SK-N-SH (cell line): Measurements from ENCODE around the gene GSTM2. TPM values are rescaled to one million over a fixed set of nuclear protein-coding genes. Genes with fewer than 3 reads are reported as not detected.

Source experiments
- CTCF ChIA-PET: fragments of 300-600, 350-600 bp; formaldehyde crosslinking; extraction: SDS; loops from one replicate; lab custom pipeline; 2021; lab: Yijun Ruan, JAX
- POLR2A ChIA-PET: fragments of 350-600 bp; sonication (Branson Sonifier 250); formaldehyde crosslinking; extraction: SDS; loops from one replicate; lab custom pipeline; 2020; ENCODE audit warnings: antibody characterized with exemption, inconsistent platforms; lab: Yijun Ruan, JAX
- DNase-seq: peaks from one replicate; pipeline ENCODE4 v3.0.0; 2012
- H2AFZ ChIP-seq: fragments of 200-600 bp; sonication (generic); 2 replicates; pipeline ENCODE4 v1.8.1; 2016; ENCODE audit warnings: antibody characterized with exemption, mild to moderate bottlenecking, low read depth
- H3F3A ChIP-seq: fragments of 200-600 bp; sonication (generic); replicated peaks from 2 replicates; pipeline ENCODE3; 2016; ENCODE audit warnings: antibody characterized with exemption, mild to moderate bottlenecking; ENCODE audit not compliant: insufficient read depth
- H3K27ac ChIP-seq, 2 experiments: fragments of 200-500 bp in 1 of 2; fragments of 200-600 bp in 1 of 2; sonication (Bioruptor generic) in 1 of 2; sonication (generic), shearing (Covaris generic) in 1 of 2; 2 replicates each; pipeline versions ENCODE4 v1.5.1 to v1.6.1; 2014 to 2016; ENCODE audit warnings: low read depth in 2 of 2, inconsistent platforms in 1 of 2, low read length in 1 of 2, mild to moderate bottlenecking in 1 of 2, mixed read lengths in 1 of 2
- H3K27me3 ChIP-seq: fragments of 200-600 bp; sonication (generic), shearing (Covaris generic); 2 replicates; pipeline ENCODE4 v1.6.1; 2016; ENCODE audit warnings: mixed run types; ENCODE audit not compliant: insufficient read depth
- H3K36me3 ChIP-seq, 2 experiments: fragments of 200-500 bp in 1 of 2; fragments of 200-600 bp in 1 of 2; sonication (Bioruptor generic) in 1 of 2; sonication (generic) in 1 of 2; replicated peaks in 1 of 2; 2 replicates each; pipeline versions ENCODE3 to v1.5.1; 2014 to 2016; ENCODE audit warnings: low read length in 1 of 2, mild to moderate bottlenecking in 1 of 2; ENCODE audit not compliant: insufficient read depth in 2 of 2, control insufficient read depth in 1 of 2
- H3K4me1 ChIP-seq, 2 experiments: fragments of 200-500 bp in 1 of 2; fragments of 200-600 bp in 1 of 2; sonication (Bioruptor generic) in 1 of 2; sonication (generic), shearing (Covaris generic) in 1 of 2; 2 replicates each; pipeline versions ENCODE4 v1.5.1 to v1.6.1; 2014 to 2016; ENCODE audit warnings: low read depth in 1 of 2, low read length in 1 of 2, mixed run types in 1 of 2; ENCODE audit not compliant: insufficient read depth in 2 of 2, control insufficient read depth in 1 of 2
- H3K4me2 ChIP-seq: fragments of 200-600 bp; sonication (generic), shearing (Covaris generic); 2 replicates; pipeline ENCODE4 v1.6.1; 2017; ENCODE audit warnings: mixed run types
- H3K4me3 ChIP-seq, 2 experiments: fragments of 200-500 bp in 1 of 2; fragments of 200-600 bp in 1 of 2; sonication (Bioruptor generic) in 1 of 2; sonication (generic), shearing (Covaris generic) in 1 of 2; 2 replicates each; pipeline versions ENCODE4 v1.5.1 to v1.8.1; 2014 to 2016; ENCODE audit warnings: low read depth in 2 of 2, inconsistent platforms in 1 of 2, low read length in 1 of 2, mild to moderate bottlenecking in 1 of 2, mixed read lengths in 1 of 2, moderate library complexity in 1 of 2
- H3K79me2 ChIP-seq: fragments of 200-600 bp; sonication (generic); 2 replicates; pipeline ENCODE4 v1.8.1; 2017; ENCODE audit warnings: mild to moderate bottlenecking; ENCODE audit not compliant: insufficient read depth
- H3K9ac ChIP-seq: fragments of 200-600 bp; sonication (generic); 2 replicates; pipeline ENCODE4 v1.6.1; 2017; ENCODE audit warnings: mixed run types
- H3K9me2 ChIP-seq: fragments of 200-600 bp; sonication (generic); 2 replicates; pipeline ENCODE4 v1.6.1; 2017; ENCODE audit warnings: mixed run types
- H3K9me3 ChIP-seq: fragments of 200-600 bp; sonication (generic); 2 replicates; pipeline ENCODE4 v1.6.1; 2017; ENCODE audit warnings: mixed run types, mild to moderate bottlenecking, moderate library complexity
- H4K20me1 ChIP-seq: fragments of 200-600 bp; sonication (generic); 2 replicates; pipeline ENCODE4 v1.6.1; 2017; ENCODE audit warnings: mild to moderate bottlenecking, mixed run types; ENCODE audit not compliant: insufficient read depth
- CTCF ChIP-seq: fragments of 200-600 bp; sonication (generic); IDR thresholded peaks from 2 replicates; pipeline ENCODE4 v1.6.1; 2017; ENCODE audit warnings: antibody characterized with exemption, mild to moderate bottlenecking, moderate library complexity
- EZH2phosphoT487 ChIP-seq: fragments of 200-600 bp; sonication (generic); IDR thresholded peaks from 2 replicates; pipeline ENCODE4 v1.6.1; 2017; ENCODE audit warnings: low read depth, mixed run types, mild to moderate bottlenecking, antibody characterized with exemption, moderate library complexity, borderline replicate concordance
- MXI1 ChIP-seq: IDR thresholded peaks from 2 replicates; pipeline ENCODE4 v1.6.1; 2012; ENCODE audit warnings: mild to moderate bottlenecking, low read depth, low read length, improper control_type of control experiment
- PBX3 ChIP-seq: IDR thresholded peaks from 2 replicates; pipeline ENCODE4; 2012
- RAD21 ChIP-seq: IDR thresholded peaks from 2 replicates; pipeline ENCODE4 v1.6.1; 2012; ENCODE audit warnings: mild to moderate bottlenecking, low read length
- RCOR1 ChIP-seq: fragments of 150-350 bp; IDR thresholded peaks from 2 replicates; pipeline ENCODE4 v1.6.1; 2017; ENCODE audit warnings: antibody characterized with exemption, low read length
- SIN3A ChIP-seq: IDR thresholded peaks from 2 replicates; pipeline ENCODE4 v1.6.1; 2012; ENCODE audit warnings: low read depth, mild to moderate bottlenecking, low read length, moderate library complexity, borderline replicate concordance
- TAF1 ChIP-seq: IDR thresholded peaks from 2 replicates; pipeline ENCODE4 v1.6.1; 2012; ENCODE audit warnings: low read depth, mild to moderate bottlenecking, low read length, moderate library complexity, borderline replicate concordance
- USF1 ChIP-seq: IDR thresholded peaks from 2 replicates; pipeline ENCODE4 v1.4.0; 2012; ENCODE audit warnings: low read depth, borderline replicate concordance
- YY1 ChIP-seq: IDR thresholded peaks from 2 replicates; pipeline ENCODE4 v1.4.0; 2012; ENCODE audit warnings: low read depth, mild to moderate bottlenecking
- WGBS: methylation state at CpG from one replicate; pipeline ENCODE4 v1.1.6; 2017; ENCODE audit warnings: low lambda C conversion rate; 5-methylcytosine and 5-hydroxymethylcytosine counted together
- polyA plus RNA-seq, 3 experiments: library from polyadenylated mRNA; depleted of rRNA; stranded (reverse); fragments of >200 nt; gene quantifications; 2 replicates each; pipeline ENCODE4 v1.2.3, GENCODE V29; 2012
- TF ChIP-seq, protein P1 (sequence below): fragments of 150-350 bp; IDR thresholded peaks from 2 replicates; pipeline ENCODE4 v1.6.1; 2016; ENCODE audit warnings: mild to moderate bottlenecking, low read depth, low read length

The GSTM2 gene
- polyA plus RNA-seq, 1 of the 3 experiments (the other 2 are of a cell fraction) = 70.2 TPM

DNA sequence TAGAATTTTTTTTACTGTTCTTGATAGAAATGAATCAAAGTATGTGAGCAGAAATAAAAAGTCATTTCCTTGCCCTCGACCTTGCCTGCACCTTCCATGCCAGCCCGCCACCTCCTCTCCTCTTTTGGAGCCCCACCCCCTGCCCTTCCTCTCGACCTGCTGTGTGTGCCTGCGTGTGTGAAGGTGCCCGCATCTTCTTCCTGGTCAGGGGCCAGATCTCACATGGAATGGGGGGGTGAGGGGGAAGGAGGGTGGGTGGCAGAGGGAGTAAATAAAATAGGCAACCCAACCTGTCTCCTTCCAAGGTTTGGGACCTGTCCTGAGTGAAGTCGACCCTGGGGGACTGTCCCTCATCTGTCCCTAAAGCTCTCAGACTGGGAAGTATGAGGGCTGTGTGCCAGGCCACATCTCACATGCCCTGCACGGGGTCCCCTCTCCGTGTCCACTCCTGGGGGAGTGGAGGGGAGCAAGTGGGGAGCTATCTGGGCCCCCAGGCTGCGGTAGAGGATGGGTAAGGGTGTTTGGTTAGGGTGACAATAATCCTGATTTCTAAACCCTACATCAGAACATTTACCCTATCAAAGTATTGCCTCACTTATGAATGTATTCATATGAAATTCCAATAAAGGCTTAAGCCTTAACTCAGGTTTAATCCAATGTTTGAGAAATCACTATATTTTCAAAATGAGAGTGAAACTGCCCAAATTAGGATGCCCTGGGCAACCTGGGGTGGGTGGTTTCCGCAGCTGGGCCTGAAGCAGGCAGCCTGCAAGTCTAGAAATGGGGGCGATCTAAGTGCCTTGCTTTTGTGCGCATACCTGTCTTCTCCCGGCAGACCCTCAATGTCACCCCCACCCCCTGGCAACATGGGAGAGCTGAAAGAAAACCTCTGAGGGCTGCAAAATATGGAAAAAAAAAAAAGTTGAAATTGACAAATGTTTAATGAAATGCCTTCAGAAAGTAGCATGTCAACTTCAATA is 32.8 kb upstream of the GSTM2 start:
- POLR2A ChIA-PET = interaction anchor here (0.8 to 1.0 kb wide), 2 partner anchors 9 to 87 kb away, joined by 3 to 5 read pairs; partner anchors contain the start of gene GNAI3

More for the DNA sequence above, 32.8 kb upstream of the GSTM2 start:
- DNase-seq = peak; percentile 7
- Histone ChIP-seq H3K9me2 (no peaks in the 10 kb centered on the region), H3K27me3 (no peaks in the 10 kb centered on the region), H3K27ac (peak overlapping the region in 1 of 2 experiments; percentile 98; a peak in 2 of 4 replicates), H3K9me3 (no peaks in the 10 kb centered on the region; the same call in 1 of the 2 replicates), H3K36me3 (peaks cover 19 to 20% of the 10 kb centered on the region in 2 experiments), H4K20me1 (no peaks in the 10 kb centered on the region), H3K9ac (no peak overlapping the region), H3F3A (peaks cover 4% of the 10 kb centered on the region), H2AFZ (no peak overlapping the region), H3K4me2 (no peak overlapping the region), H3K4me3 (no peak overlapping the region), H3K79me2 (no peaks in the 10 kb centered on the region), H3K4me1 (peaks cover 7 to 88% of the 10 kb centered on the region in 2 experiments; a peak in 3 of 4 replicates)
- TF ChIP-seq, protein P1, sequence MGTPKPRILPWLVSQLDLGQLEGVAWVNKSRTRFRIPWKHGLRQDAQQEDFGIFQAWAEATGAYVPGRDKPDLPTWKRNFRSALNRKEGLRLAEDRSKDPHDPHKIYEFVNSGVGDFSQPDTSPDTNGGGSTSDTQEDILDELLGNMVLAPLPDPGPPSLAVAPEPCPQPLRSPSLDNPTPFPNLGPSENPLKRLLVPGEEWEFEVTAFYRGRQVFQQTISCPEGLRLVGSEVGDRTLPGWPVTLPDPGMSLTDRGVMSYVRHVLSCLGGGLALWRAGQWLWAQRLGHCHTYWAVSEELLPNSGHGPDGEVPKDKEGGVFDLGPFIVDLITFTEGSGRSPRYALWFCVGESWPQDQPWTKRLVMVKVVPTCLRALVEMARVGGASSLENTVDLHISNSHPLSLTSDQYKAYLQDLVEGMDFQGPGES = no peak
- TF ChIP-seq RCOR1 (no peak), CTCF (no peak), PBX3 (no peak), TAF1 (no peak), MXI1 (no peak), RAD21 (no peak), USF1 (no peak), YY1 (no peak), SIN3A (no peak), EZH2phosphoT487 (no peak)
- CTCF ChIA-PET = interaction anchor here (0.6 to 9.5 kb wide), 10 partner anchors 7 to 327 kb away, joined by 3 to 169 read pairs (median 21); partner anchors contain the start of genes AMPD2, GNAI3 and GNAT2
- WGBS = 79% methylated on average over 11 of the region's 13 CpGs
